HUES64 (cell line): ENCODE measurements around the gene TPK1.
"Not testable (repeated sequence)": the region's sequence is repeated elsewhere in the genome, so short reads cannot be mapped to it uniquely, and the experiment has no call there.

Experiments
- H3K27ac ChIP-seq: 2 replicates; pipeline ENCODE4 v1.7.0; 2013; ENCODE audit warnings: low read depth, low read length, inconsistent platforms
- H3K27me3 ChIP-seq: 2 replicates; pipeline ENCODE4 v1.6.1; 2013; ENCODE audit warnings: mild to moderate bottlenecking, low read length; ENCODE audit not compliant: insufficient read depth
- H3K36me3 ChIP-seq: 2 replicates; pipeline ENCODE4 v1.6.1; 2013; ENCODE audit warnings: mild to moderate bottlenecking, low read length; ENCODE audit not compliant: insufficient read depth
- H3K4me1 ChIP-seq: 2 replicates; pipeline ENCODE4 v1.6.1; 2013; ENCODE audit warnings: mild to moderate bottlenecking, low read length, moderate library complexity; ENCODE audit not compliant: insufficient read depth
- H3K4me3 ChIP-seq: 2 replicates; pipeline ENCODE4 v1.5.1; 2013; ENCODE audit warnings: mild to moderate bottlenecking, low read length, moderate library complexity
- H3K9ac ChIP-seq: 2 replicates; pipeline ENCODE4 v1.6.1; 2013; ENCODE audit warnings: mild to moderate bottlenecking, low read depth, low read length
- H3K9me3 ChIP-seq: 2 replicates; pipeline ENCODE4 v1.6.1; 2013; ENCODE audit warnings: low read depth, low read length; ENCODE audit not compliant: insufficient read depth
- WGBS: fragments of 150-250, 120-280 bp; methylation state at CpG from one replicate; pipeline ENCODE4 v1.1.7; 2013; ENCODE audit warnings: missing lambda C conversion rate; 5-methylcytosine and 5-hydroxymethylcytosine counted together

The TPK1 gene

DNA sequence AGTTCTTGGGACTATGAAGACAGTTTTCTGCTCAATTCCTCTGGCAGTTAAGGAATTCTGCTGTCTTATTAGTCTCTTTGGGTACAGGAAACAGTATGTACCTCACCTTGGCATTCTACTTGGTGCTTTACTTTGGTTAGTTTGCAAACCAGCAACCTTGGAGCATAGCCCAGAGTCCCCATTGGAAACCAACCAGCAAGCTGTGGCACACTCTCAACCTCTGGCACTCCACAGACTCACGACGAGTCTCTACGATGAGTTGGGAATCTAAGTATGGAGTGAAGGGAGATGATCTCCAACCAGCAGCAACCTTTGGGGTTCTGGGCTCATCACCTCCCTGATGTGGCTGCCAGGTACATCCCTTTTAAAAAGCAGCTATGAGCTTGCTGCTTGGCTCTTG lies 43.8 kb downstream of the TPK1 start:
- H3K27me3 ChIP-seq = no peaks in the 10 kb centered on the region
- 90% methylated on average over 3 of the region's 3 CpGs for WGBS

DNA sequence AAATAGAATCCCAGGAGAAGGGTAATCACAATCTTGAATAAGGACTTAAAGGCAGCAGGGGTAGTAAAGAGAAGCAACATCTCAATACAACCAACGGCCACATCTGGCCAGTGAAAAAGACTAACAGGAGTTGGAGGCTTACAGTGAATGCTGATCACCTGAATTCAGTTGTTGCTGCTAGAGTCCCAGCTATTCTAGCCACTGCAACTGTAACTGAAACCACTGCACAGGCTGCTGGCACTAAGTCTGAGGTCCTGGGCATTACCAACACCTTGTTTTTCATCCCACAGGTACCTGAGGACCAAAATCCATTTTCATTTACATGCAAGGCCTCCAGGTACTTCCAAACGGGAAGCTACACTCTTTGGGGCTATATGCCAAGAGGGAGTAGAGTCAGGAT lies 44.4 kb downstream of the TPK1 start:
- no peaks in the 10 kb centered on the region for H3K4me1 ChIP-seq
- H3K36me3 ChIP-seq = no peaks in the 10 kb centered on the region
- no peaks in the 10 kb centered on the region for H3K27me3 ChIP-seq
- H3K9ac ChIP-seq = no peak overlapping the region
- WGBS = 81% methylated on average over 2 of the region's 2 CpGs
- H3K4me3 ChIP-seq = no peak overlapping the region
- H3K27ac ChIP-seq = no peak overlapping the region
- no peaks in the 10 kb centered on the region for H3K9me3 ChIP-seq

More for the DNA sequence above, 43.8 kb downstream of the TPK1 start:
- Histone ChIP-seq H3K4me1 (no peaks in the 10 kb centered on the region), H3K9me3 (no peaks in the 10 kb centered on the region), H3K36me3 (no peaks in the 10 kb centered on the region), H3K9ac (no peak overlapping the region), H3K4me3 (no peak overlapping the region), H3K27ac (no peak overlapping the region)

DNA sequence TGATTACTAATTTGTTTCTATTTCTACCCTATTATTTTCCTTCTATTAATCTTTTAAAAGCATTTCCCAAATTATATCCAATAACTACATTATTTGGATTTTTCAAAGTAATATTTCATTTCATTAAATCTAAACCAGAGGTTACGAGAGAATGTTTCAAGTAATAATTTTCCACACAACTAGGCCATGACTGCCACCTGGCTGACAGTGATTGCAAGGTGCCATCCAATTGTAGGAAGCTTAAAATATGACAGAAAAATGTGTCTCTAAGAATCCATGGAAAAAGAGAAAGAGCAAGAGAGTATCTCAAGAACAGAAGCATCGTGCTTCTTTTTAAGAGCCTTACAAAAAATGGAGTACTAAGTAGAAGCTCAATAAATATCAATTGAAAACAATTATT lies 48.7 kb downstream of the TPK1 start:
- Histone ChIP-seq H3K4me1 (peaks cover 10% of the 10 kb centered on the region), H3K4me3 (no peak overlapping the region), H3K27ac (no peak overlapping the region), H3K9me3 (no peaks in the 10 kb centered on the region), H3K27me3 (no peaks in the 10 kb centered on the region), H3K9ac (no peak overlapping the region), H3K36me3 (no peaks in the 10 kb centered on the region)
- 100% methylated on average over 1 of the region's 2 CpGs for WGBS

DNA sequence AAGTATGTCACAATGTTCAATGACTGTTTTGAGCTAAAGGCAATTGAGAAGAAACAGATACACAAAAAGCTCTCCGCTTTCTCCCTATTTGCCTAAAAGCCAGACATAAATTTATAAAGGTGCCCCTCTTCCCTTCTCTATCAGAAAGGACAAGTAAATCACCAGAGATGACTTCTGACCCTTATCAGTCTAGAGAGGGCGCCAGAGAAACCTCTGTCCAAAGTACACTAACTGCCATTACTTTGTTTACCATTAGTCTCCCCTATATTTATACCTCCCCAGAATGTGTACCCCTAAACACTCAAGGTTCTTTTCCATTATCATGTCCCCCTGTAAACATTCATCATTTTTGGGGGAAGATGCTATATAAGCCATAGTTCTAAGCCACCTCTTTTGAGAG lies 49.3 kb downstream of the TPK1 start:
- H3K27ac ChIP-seq = no peak overlapping the region
- H3K27me3 ChIP-seq = no peaks in the 10 kb centered on the region
- H3K9ac ChIP-seq = no peak overlapping the region
- no peak overlapping the region for H3K4me3 ChIP-seq
- WGBS = 85% methylated on average over 2 of the region's 2 CpGs
- no peaks in the 10 kb centered on the region for H3K36me3 ChIP-seq
- H3K9me3 ChIP-seq = no peaks in the 10 kb centered on the region
- H3K4me1 ChIP-seq = peaks cover 10% of the 10 kb centered on the region

DNA sequence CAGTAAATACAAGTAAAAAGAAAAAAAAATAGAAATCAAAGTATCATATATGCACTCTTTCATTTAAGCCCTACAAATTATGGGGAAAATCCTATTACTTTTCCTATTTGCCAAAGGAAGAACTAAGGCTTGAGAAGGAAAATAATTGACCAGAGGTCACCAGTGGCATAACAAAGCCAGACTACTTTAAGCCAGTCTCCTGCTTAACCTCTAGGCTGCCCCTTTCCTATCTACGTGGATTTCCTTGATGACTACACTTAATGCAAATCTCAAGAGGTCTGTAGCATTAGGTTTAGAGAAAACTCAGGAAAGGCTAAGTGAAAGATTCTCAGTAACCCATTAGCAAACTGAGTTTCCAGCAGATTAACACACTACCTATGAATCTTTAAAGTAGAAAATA lies 49.8 kb downstream of the TPK1 start:
- Histone ChIP-seq H3K27me3 (no peaks in the 10 kb centered on the region), H3K4me3 (no peak overlapping the region), H3K36me3 (no peaks in the 10 kb centered on the region), H3K9ac (no peak overlapping the region), H3K4me1 (peaks cover 10% of the 10 kb centered on the region), H3K27ac (no peak overlapping the region), H3K9me3 (no peaks in the 10 kb centered on the region)
- 18% methylated on average over 1 of the region's 1 CpG for WGBS

DNA sequence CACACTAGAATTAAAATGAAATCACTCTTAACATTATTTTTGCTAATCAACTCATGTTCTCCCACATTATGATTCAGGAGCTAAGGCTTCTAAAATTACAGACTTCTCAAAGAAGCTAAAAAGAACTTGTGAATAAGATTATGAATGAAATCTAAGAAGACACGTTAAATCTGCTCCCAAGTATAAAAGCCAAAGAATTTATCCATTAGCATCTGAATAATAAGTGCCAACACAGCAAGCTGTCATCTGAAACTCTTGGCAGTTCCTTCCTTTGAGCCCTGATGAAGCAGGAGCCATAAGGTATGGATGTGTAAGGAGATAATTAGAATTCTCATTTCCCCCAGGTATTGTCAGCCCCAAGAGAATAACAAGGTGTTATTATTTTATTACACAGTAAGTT lies 50.3 kb downstream of the TPK1 start:
- no peak overlapping the region for H3K4me3 ChIP-seq
- H3K9me3 ChIP-seq = no peaks in the 10 kb centered on the region
- WGBS = 80% methylated on average over 1 of the region's 1 CpG
- no peaks in the 10 kb centered on the region for H3K27me3 ChIP-seq
- no peak overlapping the region for H3K27ac ChIP-seq
- no peaks in the 10 kb centered on the region for H3K36me3 ChIP-seq
- H3K9ac ChIP-seq = no peak overlapping the region
- peaks cover 10% of the 10 kb centered on the region for H3K4me1 ChIP-seq

DNA sequence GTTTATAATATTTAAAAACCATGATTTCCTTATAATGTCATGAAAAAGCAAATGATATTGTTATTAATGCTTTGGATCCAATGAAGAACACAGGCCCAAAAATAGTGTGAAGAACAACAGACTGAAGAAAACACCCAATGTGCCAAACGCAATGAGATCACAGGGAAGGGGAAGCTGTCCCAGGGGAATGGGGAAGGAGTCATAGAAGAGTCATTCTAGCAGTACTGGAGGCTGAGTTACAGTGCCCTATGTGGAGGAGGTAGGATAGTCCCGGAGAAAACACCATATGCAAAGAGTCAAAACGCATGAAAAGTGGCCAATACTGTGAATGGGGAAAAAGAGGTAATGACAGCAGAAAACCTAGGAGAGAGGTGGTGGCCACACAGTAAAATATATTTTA lies 50.9 kb downstream of the TPK1 start:
- no peak overlapping the region for H3K4me3 ChIP-seq
- WGBS = 83% methylated on average over 3 of the region's 3 CpGs
- no peaks in the 10 kb centered on the region for H3K27me3 ChIP-seq
- H3K4me1 ChIP-seq = peaks cover 10% of the 10 kb centered on the region
- no peaks in the 10 kb centered on the region for H3K36me3 ChIP-seq
- no peak overlapping the region for H3K27ac ChIP-seq
- no peaks in the 10 kb centered on the region for H3K9me3 ChIP-seq
- no peak overlapping the region for H3K9ac ChIP-seq

DNA sequence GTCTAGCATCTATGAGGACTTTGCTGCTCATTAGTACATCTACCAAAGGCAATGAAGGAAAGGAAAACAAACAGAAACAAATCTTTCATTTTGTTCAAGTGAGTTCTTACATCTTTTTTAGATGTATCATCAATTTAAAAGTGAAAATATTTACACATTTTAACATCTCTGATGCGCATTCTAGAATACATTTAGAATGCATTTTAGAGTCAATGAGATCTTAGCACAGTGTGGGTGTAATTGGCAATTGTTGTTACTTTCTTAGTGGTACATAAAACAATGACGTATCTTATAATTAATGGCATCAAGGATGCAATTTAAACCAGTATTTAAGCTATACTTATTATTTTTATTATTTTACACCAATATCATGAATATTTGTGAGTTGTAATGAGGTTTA lies 51.4 kb downstream of the TPK1 start:
- H3K27ac ChIP-seq = no peak overlapping the region
- no peaks in the 10 kb centered on the region for H3K9me3 ChIP-seq
- no peak overlapping the region for H3K4me3 ChIP-seq
- peaks cover 10% of the 10 kb centered on the region for H3K4me1 ChIP-seq
- no peaks in the 10 kb centered on the region for H3K27me3 ChIP-seq
- H3K36me3 ChIP-seq = no peaks in the 10 kb centered on the region
- no peak overlapping the region for H3K9ac ChIP-seq
- WGBS = 100% methylated on average over 1 of the region's 2 CpGs

DNA sequence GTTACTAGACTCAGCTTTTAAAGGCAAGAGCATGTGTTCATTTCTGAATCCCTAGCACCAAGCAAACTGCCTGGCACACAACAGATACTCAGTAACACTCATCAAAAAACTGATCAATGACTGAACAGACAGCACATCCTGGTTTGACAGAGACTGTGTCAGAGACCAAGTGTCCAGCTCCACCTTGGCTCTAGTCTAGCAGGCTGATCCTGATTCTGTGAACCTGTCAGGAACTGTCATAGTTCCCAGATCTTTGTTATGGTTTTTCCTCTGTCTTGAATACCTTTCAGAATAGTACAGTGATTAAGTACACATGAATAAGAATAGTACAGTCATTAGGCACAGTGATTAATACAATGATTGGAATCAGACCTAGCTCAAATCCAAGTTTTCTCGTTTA lies 53.0 kb downstream of the TPK1 start:
- Histone ChIP-seq H3K27ac (no peak overlapping the region), H3K27me3 (no peaks in the 10 kb centered on the region), H3K9me3 (no peaks in the 10 kb centered on the region), H3K36me3 (no peaks in the 10 kb centered on the region), H3K9ac (no peak overlapping the region), H3K4me1 (peaks cover 10% of the 10 kb centered on the region), H3K4me3 (no peak overlapping the region)
- WGBS = 75% methylated on average over 1 of the region's 1 CpG

DNA sequence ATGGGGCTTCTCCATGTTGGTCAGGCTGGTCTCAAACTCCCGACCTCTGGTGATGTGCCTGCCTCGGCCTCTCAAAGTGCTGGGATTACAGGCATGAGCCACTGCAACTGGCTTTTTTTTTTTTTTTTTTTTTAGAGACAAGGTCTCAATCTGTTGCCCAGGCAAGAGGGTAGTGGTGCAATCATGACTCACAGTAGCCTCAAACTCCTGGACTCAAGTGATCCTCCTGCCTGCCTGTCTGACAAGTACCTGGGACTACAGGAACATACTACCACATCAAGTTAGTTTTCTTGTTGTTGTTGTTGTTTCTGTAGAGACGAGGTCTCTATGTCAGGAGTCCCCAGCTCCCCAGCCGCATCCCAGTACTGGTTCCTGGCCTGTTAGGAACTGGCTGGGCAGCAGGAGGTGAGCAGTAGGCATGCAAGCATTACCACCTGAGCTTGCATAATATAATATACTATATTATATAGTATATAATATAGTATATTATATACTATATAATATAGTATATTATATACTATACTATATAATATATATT lies 55.7 kb downstream of the TPK1 start:
- 100% methylated on average over 4 of the region's 4 CpGs for WGBS

DNA sequence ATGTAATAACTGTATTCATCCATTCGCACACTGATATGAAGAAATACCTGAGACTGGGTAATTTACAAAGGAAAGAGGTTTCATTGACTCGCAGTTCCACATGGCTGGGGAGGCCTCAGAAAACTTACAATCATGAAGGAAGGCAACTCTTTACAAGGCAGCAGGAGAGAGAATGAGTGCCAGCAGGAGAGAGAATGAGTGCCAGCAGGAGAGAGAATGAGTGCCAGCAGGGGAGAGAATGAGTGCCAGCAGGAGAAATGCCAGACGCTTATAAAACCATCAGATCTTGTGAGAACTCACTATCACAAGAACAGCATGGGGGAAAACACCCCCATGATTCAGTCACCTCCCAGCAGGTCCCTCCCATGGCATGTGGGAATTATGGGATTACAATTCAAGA lies 58.0 kb downstream of the TPK1 start:
- H3K27ac ChIP-seq, H3K36me3 ChIP-seq, H3K9ac ChIP-seq, H3K4me1 ChIP-seq, H3K27me3 ChIP-seq, H3K4me3 ChIP-seq, H3K9me3 ChIP-seq: not testable (repeated sequence)
- 92% methylated on average over 3 of the region's 3 CpGs for WGBS

More for the DNA sequence above, 55.7 kb downstream of the TPK1 start:
- no peaks in the 10 kb centered on the region for H3K36me3 ChIP-seq
- no peaks in the 10 kb centered on the region for H3K9me3 ChIP-seq
- H3K4me1 ChIP-seq = no peaks in the 10 kb centered on the region
- H3K4me3 ChIP-seq = no peak overlapping the region
- no peak overlapping the region for H3K27ac ChIP-seq
- no peaks in the 10 kb centered on the region for H3K27me3 ChIP-seq
- H3K9ac ChIP-seq = no peak overlapping the region
